Activated naive CD4-positive, alpha-beta T cell treated with anti-CD3 and anti-CD28 coated beads, Interleukin-2, amount 50 U/mL, for 16 hours (primary cell): ENCODE data around the gene LRIG2.
"Not testable (repeated sequence)": the region's sequence is repeated elsewhere in the genome, so short reads cannot be mapped to it uniquely, and the experiment has no call there.

Experiments
- DNase-seq: peaks from one replicate; pipeline ENCODE4 v3.0.0-alpha.2; 2020

The LRIG2 gene

GRCh38 chr1:113072141-113072756, 749 bp upstream of the LRIG2 start:
- no peak for DNase-seq

GRCh38 chr1:113073479-113073950, 517 bp downstream of the LRIG2 start:
- no peak for DNase-seq

GRCh38 chr1:113074237-113074636, 1.2 kb downstream of the LRIG2 start:
- no peak for DNase-seq

GRCh38 chr1:113077978-113078377, 5.0 kb downstream of the LRIG2 start:
- not testable (repeated sequence) for DNase-seq

GRCh38 chr1:113086541-113086940, 13.5 kb downstream of the LRIG2 start:
- DNase-seq = no peak

GRCh38 chr1:113088972-113089371, 16.0 kb downstream of the LRIG2 start:
- no peak for DNase-seq

GRCh38 chr1:113090051-113090450, 17.1 kb downstream of the LRIG2 start:
- DNase-seq = no peak

GRCh38 chr1:113091988-113092594, 19.1 kb downstream of the LRIG2 start:
- no peak for DNase-seq

- DNase-seq = no peak
Measured at GRCh38 chr1:113094506-113094905, 21.5 kb downstream of the LRIG2 start.

GRCh38 chr1:113095790-113096455, 22.9 kb downstream of the LRIG2 start:
- DNase-seq = no peak

- DNase-seq = no peak
Measured at GRCh38 chr1:113096493-113096892, 23.5 kb downstream of the LRIG2 start.

GRCh38 chr1:113101588-113101987, 28.6 kb downstream of the LRIG2 start:
- DNase-seq = no peak

- no peak for DNase-seq
Measured at GRCh38 chr1:113103048-113103447, 30.1 kb downstream of the LRIG2 start.

GRCh38 chr1:113103977-113104376, 31.0 kb downstream of the LRIG2 start:
- no peak for DNase-seq

- no peak for DNase-seq
Measured at GRCh38 chr1:113106910-113107309, 33.9 kb downstream of the LRIG2 start.

- DNase-seq = no peak
Measured at GRCh38 chr1:113109908-113110554, 37.0 kb downstream of the LRIG2 start.

GRCh38 chr1:113118266-113118665, 45.3 kb downstream of the LRIG2 start:
- no peak for DNase-seq

GRCh38 chr1:113123737-113124136, 50.7 kb downstream of the LRIG2 start:
- no peak for DNase-seq

GRCh38 chr1:113124366-113124765, 51.4 kb downstream of the LRIG2 start:
- DNase-seq = no peak

GRCh38 chr1:113125517-113125916, 52.5 kb downstream of the LRIG2 start:
- DNase-seq = no peak

- no peak for DNase-seq
Measured at GRCh38 chr1:113126207-113126606, 53.2 kb downstream of the LRIG2 start.

- no peak for DNase-seq
Measured at GRCh38 chr1:113128116-113128515, 55.1 kb downstream of the LRIG2 start.

GRCh38 chr1:113129529-113130185, 56.7 kb downstream of the LRIG2 start:
- no peak for DNase-seq
